Measurements from ENCODE around the gene MBD4.

- TF ChIP-seq CTCF (conservative IDR thresholded peaks at IDR 0.05) (no peak), ZFX (IDR thresholded peaks at IDR 0.05) (no peak)
Observed at GRCh38 chr3:129386984-129387383, 52.8 kb downstream of the MBD4 start.

Measured in C4-2B (cell line).